Epithelial cell of umbilical artery (primary cell): Measurements from ENCODE around the gene KAT2A. TPM values are rescaled to one million over a fixed set of nuclear protein-coding genes. Genes with fewer than 3 reads are reported as not detected.

Source experiments
- total RNA-seq: library from RNA; depleted of rRNA; stranded (reverse); fragments of >200 nt; gene quantifications from 2 replicates; pipeline ENCODE4 v1.2.3, GENCODE V29; 2014

Gene KAT2A
- 4.9 and 11.4 TPM in 2 replicates for total RNA-seq

DNA sequence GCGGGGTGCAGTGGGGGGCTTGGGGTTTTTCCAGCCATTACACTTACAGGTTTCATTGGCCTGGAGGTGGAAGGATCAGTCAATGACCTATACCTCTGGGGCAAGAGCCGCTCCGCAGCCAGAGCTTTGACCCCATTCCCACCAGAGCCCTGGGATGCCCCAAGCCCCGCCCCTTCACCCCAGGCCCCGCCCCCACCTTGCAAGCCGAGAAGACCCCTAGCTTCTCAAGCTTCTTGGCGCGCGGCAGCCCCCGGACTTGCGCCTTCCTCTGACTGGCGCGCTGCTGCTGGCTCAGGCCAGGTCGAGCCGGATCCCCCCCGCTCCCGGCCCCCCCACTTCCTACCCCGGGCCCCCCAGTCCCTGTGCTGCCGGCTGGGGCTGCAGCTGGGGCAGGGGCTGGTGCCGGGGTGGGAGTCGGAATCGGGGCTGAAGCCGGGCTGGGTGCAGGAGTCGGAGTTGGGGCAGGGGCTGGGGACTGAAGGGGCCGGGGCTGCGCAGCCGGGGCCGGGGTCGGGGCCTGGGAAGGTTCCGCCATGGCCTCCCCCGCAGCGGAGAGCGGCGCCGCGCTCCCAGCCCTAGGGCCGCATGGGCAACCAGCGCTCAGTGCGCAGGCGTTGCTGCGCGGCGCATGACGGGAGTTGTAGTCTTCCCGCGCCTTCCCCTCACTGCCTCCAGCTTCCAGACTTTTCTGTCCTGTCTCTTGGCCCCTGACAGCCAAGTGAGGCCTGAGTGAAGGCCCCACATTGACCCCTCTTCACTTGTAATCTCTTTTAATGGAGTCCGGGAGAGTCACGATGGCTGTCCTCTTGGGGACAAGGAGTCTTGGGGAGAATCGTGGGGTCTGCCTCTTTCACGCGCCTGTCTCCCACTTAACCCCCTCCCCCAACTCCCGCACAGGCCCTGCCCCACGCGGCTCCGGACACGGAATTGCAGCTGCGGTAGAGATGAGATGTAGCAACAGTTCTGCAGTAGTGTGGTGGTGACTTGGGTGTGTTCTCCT, at the start of gene KAT2A:
Gene KAT2A, minus strand, starts transcription at position 598 of the 1,000 bp plus-strand sequence. Its CDS starts 63 bp downstream, at position 535.

DNA sequence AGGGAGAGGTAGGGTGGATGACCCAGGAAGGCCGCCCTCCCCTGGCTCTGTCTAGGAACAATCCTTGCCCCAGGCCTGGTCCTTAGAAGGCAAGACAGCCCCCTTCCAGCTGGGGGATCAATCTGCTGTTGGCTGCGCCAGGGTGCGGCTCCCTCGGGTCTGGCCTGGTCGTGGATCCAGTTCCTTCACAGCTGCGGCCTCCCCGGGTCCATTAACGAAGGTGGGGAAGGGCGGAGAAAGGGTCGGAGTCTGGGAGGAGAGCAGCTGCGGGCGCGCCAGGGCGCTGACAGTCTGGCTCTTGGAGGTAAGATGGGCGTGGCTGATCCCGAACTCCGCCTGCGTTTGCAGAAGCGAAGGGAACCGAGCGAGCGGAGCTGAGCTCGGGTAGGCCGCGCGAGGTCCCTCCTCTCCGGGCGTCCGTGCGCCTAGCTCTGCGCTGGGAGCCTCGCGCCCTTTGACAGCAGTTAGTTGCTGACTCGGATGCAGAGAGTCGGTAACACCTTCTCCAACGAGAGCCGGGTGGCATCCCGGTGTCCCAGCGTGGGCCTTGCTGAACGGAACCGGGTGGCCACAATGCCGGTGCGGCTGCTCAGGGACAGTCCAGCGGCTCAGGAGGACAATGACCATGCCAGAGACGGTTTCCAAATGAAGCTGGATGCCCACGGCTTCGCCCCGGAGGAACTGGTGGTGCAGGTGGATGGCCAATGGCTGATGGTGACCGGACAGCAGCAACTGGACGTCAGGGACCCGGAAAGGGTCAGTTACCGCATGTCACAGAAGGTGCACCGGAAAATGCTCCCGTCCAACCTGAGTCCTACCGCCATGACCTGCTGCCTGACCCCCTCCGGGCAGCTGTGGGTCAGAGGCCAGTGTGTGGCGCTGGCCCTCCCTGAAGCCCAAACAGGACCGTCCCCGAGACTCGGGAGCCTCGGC, 1.5 kb upstream of the KAT2A start, which contains the start of gene HSPB9:
Gene HSPB9, plus strand, starts transcription at position 434 of the 933 bp plus-strand sequence. Its CDS starts 47 bp downstream, at position 481.

DNA sequence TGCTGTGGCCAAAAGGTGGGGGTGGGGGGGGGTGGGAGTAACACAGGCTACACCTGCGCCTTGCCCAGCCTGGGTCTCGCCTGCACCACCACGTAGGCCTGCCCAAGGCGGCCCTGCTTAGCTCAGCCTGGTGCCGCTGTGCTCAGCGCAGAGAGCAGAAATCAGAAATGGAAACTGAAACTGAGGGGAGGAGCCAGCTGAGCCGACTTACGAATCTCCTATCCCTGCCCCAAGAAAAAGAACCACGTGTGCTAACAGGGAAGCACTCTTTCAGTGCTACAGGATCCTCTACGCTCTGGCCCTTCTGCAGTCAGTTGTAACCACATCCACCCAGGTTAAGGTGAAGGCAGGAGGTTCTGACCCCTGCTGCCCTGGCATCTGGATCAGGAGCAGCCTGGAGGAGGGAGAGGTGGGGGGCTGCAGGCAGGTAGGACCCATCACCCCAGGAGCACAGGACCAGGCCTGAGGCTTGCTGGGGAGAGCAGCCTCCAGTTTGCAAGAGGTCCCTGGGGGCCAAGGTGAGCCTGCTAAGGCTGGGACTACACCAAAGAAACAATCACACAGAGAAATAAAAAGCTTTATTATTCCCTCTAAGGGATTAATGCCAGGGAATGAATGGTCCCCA, 8.5 kb downstream of the KAT2A start, which contains the start of gene DHX58:
Gene DHX58, minus strand, starts transcription at position 163 of the 625 bp plus-strand sequence. CDS start 822 bp downstream, outside the sequence.

DNA sequence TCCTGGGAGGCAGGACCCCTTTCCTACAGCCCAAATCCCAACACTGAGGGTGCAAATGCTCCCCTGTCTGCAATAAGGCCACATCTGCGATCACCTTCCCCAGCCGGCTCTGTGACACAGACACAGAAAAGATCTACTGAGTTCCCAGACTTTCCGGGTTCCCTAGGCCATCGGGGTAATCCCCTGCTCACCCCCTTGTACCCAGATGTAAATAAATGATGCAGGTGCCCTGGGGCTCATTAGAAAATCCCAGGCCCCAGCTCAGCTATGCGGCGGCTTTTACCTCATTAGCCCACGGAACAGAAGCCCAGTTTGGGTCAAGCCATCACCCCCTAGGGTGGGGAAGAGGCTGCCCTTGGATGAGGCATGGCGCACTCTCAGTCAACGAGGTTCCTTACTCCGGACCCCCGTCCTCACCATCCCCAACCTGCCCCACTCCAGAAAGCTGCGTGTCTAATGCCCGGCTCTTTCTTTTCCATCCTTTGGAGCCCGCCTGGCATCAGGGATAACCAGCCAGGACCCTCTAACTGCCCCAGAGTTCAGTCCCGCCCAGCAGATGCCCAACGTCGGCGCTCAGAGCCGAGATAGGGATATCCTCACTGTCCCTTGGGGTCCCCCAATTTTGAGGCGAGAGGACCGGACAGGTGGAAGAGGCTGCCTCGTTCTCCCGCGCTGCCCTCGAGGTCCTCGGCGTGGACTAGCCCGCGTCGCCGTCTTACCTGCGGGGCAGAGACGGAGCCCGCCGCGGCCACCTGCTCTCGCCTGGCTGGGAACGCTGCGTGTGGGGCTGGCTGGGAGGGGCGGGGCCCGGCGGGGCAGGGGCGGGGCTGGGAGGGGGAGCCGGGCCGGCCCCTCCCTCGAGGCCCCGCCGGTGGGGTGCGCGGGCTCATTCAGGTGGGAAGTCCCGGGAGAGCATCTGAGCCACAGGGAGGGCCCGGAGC, 23.2 kb downstream of the KAT2A start, which contains the start of gene ZNF385C:
Gene ZNF385C, minus strand, starts transcription at position 783 of the 941 bp plus-strand sequence. CDS start 35,417 bp downstream, outside the sequence.

Other genes with a start within 250 kb of the KAT2A start
- 275 and 278 TPM in 2 replicates for gene ACLY, start 202.4 kb downstream of the KAT2A start, total RNA-seq
- 0.32 TPM in 1 of 2 replicates, not detected in the other for gene ODAD4, start 190.8 kb downstream of the KAT2A start, total RNA-seq
- 36.1 and 65.5 TPM in 2 replicates for gene CNP, start 154.6 kb downstream of the KAT2A start, total RNA-seq
- 78.9 and 90.9 TPM in 2 replicates for gene DNAJC7, start 103.9 kb downstream of the KAT2A start, total RNA-seq
- 36.4 and 41.0 TPM in 2 replicates for gene NKIRAS2, start 101.3 kb downstream of the KAT2A start, total RNA-seq
- 0.15 and 0.32 TPM in 2 replicates for gene C17orf113, start 70.8 kb downstream of the KAT2A start, total RNA-seq
- not detected in 2 replicates for gene ZNF385C, start 22.9 kb downstream of the KAT2A start, total RNA-seq
- gene DHX58, start 8.7 kb downstream of the KAT2A start, total RNA-seq = 5.8 and 41.5 TPM in 2 replicates
- gene HSPB9, start 1.4 kb upstream of the KAT2A start, total RNA-seq = 0.15 TPM in 1 of 2 replicates, not detected in the other
- gene RAB5C, start 33.6 kb upstream of the KAT2A start, total RNA-seq = 62.2 and 75.4 TPM in 2 replicates
- gene KCNH4, start 59.8 kb upstream of the KAT2A start, total RNA-seq = not detected in 2 replicates
- gene HCRT, start 64.1 kb upstream of the KAT2A start, total RNA-seq = not detected in 2 replicates
- 14.0 and 22.8 TPM in 2 replicates for gene GHDC, start 73.1 kb upstream of the KAT2A start, total RNA-seq
- gene STAT5B, start 155.0 kb upstream of the KAT2A start, total RNA-seq = 32.2 and 40.1 TPM in 2 replicates
- gene STAT5A, start 167.1 kb upstream of the KAT2A start, total RNA-seq = 32.8 and 44.1 TPM in 2 replicates